HG02678 (cell line): ENCODE data around the gene MAN2B1.
"Not testable (repeated sequence)": the region's sequence is repeated elsewhere in the genome, so short reads cannot be mapped to it uniquely, and the experiment has no call there.

Experiments used
- ATAC-seq: cut with Tn5 transposase; IDR thresholded peaks from one replicate; pipeline ENCODE4 v1.9.1; 2021; ENCODE audit warnings: mild to moderate bottlenecking, moderate library complexity; ENCODE audit not compliant: unreplicated experiment

The MAN2B1 gene

DNA sequence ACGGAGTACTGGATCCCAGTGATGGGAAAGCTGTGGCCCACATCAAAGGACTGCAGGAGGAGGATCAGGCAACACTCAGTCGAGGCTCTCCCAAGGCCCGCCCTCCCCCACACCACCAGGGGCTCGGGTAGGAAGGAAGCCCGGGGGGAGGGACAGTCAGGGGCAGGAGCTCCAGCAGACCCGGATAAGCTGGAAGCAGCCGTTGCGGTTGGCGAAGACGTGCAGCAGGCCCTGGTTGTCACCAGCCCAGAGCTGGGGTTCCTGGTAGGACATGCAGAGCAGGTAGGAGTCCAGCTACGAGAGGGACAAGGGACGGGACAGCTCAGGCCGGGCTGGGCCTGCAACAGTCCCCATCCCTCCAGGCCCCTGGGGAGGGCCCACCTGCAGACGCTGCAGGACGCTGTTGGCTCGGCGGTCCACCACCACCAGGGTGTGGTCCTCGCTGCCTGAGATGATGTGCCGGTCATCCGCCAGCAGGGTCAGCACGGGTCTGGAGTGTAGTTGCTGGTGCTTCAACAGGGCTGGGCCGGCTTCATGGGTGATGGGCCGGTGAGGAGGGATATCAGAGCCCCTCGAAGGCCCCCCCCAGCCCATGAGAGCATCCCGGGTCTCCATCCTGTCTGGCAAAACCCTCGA lies 23.2 kb upstream of the MAN2B1 start:
- ATAC-seq, result no peak

GRCh38 chr19:12689012-12689411 lies 22.5 kb upstream of the MAN2B1 start:
- no peak for ATAC-seq

- ATAC-seq, result no peak
These were observed 21.1 kb upstream of the MAN2B1 start, which contains the start of gene GNG14 for GRCh38 chr19:12687496-12688196. Gene GNG14, plus strand, starts transcription at chr19:12687998. Its CDS starts 51 bp downstream, at chr19:12688049.

DNA sequence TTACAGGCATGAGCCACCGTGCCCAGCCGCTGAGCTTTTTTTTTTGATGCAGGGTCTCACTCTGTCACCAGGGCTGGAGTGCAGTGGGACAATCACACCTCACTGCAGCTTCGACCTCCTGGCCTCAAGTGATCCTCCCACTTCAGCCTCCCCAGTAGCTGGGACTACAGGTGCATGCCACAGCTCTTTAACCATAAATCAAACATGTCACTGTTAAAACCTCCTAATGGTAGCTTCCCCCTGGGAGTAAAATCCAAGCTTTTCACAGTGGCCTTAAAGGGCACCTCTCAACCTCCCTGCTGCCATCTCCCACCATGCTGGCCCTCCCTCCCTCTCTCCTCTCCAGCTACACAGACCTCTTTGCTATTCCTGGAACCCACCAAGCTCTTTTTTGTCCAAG lies 19.3 kb upstream of the MAN2B1 start:
- ATAC-seq, result no peak

DNA sequence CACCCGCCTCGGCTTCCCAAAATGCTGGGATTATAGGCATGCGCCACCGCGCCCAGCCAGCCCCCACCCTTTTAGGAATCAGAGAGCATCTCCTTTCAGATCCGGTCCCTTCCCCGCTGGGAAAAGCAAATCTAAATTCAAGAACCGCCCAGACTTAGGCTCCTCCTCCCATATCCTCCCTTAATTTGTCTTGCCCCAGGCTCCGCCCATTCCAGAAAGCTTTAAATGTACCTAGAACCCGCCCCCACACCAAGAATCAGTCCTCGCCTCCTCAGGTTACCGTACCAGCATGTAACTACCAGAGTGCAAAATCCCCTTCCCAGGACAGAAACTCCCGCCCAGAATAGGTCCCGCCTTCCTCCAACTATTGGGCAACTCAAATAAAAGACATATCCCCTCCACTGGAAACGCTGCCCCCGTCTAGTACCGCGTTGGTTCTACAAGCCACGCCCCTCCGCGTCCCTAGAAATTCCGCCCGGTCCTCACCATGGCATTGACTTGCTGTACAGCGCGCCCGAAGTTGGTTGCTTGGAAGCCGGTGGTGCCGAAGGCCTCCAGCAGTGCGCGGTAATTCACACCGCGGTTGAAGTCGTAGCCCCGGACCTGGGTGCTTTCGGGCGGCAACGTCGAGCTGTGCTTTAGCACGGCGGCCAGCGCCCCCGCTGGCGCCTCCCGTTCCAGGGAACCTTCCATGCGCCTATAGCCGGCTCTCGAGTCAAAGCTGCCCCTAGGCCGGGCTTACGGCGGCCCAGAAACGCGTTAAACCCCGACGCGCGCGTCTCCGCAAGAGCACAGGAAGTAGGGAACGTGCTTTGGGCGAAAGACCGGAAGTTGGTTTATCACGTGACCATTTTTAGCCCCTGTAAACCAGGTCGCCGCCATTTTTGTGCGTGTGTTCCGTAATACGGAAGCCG lies 14.8 kb upstream of the MAN2B1 start, which contains the start of gene DHPS:
Gene DHPS (minus strand): TSS at position 807 of the 914 bp plus-strand sequence. CDS start 114 bp downstream, at position 693.
- peak; percentile 73 for ATAC-seq

DNA sequence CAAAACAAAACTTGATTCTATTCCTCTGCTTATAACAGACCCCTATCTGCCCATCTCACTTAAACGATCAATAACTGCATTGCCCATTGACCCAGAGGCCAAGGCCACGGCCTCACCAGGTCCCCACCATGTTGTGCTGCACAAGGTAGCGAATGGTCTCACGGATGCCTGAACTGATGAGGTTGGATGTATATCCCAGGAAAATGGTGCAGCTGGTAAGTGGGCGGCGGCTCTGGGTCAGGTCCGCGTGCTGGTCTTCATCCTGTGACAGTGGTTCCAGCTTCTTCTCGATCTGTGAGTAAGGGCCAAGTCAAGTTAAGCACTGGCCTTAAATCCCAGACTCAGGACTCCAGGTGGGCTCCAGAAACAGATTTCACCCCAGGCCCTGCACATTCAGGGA lies 13.5 kb upstream of the MAN2B1 start:
- ATAC-seq, result no peak

DNA sequence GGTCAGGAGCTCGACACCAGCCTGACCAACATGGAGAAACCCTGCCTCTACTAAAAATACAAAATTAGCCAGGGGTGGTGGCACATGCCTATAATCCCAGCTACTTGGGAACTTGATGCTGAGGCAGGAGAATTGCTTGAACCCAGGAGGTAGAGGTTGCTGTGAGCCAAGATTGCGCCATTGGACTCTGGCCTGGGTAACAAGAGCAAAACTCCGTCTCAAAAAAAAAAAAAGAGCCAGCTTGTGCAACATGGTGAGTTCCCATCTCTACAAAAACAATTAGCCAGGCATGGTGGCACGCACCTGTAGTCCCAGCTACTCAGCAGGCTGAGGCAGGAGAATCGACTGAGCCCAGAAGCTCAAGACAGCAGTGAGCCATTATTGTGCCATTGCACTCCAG lies 11.5 kb upstream of the MAN2B1 start:
- not testable (repeated sequence) for ATAC-seq

DNA sequence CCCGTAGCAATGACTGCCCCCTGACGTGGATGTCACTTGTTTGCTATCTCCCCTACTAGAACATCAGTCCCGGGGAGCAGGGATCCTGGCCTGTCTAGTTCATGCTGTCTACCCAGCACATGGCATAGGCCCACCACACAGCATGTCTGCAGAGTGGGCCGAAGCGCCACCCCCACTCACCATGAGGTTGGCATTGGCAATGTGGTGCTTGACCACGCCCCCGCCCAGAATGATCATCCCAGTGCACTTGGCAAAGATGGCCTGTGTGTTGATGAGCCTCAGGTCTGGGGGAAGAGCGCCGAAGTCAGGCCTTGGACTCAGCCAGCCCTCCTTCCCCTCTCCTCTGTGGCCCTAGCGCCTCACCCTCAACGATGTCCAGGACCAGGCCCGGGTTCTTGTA lies 10.4 kb upstream of the MAN2B1 start:
- ATAC-seq, result no peak

GRCh38 chr19:12676384-12676792 lies 9.8 kb upstream of the MAN2B1 start:
- ATAC-seq, result no peak

- no peak for ATAC-seq
These were observed 9.4 kb upstream of the MAN2B1 start for GRCh38 chr19:12675940-12676339.

DNA sequence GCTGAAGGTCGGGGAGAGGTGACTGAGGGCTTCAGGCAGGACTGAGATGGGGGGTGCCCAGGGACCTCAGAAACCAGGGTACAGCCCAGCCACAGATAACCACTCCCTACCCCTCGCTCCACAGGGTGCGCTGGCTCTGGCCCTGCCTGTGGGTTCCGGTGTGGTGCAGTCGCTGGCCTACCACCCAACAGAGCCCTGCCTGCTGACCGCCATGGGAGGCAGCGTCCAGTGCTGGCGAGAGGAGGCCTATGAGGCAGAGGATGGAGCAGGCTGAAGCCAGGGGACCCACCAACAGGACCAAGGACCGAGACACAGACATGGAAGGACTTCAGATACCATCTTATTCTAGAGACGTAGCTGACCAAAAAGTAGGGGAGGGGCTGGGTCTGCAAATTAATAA lies 8.9 kb upstream of the MAN2B1 start:
- ATAC-seq, result no peak

GRCh38 chr19:12672744-12673143 lies 6.2 kb upstream of the MAN2B1 start:
- no peak for ATAC-seq

DNA sequence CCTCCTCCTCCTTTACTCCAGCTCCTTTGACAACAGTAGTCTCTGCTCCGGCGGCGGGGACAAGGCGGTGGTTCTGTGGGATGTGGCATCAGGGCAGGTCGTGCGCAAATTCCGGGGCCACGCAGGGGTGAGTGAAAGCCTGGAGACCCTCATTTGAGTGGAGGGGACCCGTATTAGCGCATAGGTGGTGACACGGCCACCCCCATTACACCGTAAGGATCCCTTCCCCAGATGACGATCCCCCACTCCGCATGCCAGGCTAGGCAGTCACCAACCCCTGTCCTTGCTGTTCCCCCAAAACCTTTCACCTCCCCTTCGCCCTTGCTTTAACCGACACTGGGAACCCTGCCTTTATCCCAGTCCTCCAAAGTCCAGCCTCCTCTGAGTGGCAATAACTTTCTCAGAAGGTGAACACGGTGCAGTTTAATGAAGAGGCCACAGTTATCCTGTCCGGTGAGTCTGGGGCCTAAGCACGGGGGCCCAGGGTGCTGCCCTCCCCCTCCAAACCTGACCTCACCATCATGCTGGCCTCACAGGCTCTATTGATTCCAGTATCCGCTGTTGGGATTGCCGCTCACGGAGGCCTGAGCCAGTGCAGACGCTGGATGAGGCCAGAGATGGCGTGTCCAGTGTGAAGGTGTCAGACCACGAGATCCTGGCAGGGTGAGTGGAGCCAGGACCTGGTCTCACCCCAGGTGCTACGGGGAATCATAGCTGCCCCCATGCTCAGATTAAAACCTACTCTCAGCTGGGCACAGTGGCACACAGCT lies 3.8 kb upstream of the MAN2B1 start:
- no peak for ATAC-seq

- no peak for ATAC-seq
These were observed 3.0 kb upstream of the MAN2B1 start for GRCh38 chr19:12669270-12670158.

- no peak for ATAC-seq
These were observed 2.4 kb upstream of the MAN2B1 start for GRCh38 chr19:12668932-12669269.

- ATAC-seq, result no peak
These were observed 1.8 kb upstream of the MAN2B1 start for GRCh38 chr19:12668346-12668745.

- ATAC-seq, result no peak
These were observed 1.3 kb upstream of the MAN2B1 start for GRCh38 chr19:12667731-12668302.

DNA sequence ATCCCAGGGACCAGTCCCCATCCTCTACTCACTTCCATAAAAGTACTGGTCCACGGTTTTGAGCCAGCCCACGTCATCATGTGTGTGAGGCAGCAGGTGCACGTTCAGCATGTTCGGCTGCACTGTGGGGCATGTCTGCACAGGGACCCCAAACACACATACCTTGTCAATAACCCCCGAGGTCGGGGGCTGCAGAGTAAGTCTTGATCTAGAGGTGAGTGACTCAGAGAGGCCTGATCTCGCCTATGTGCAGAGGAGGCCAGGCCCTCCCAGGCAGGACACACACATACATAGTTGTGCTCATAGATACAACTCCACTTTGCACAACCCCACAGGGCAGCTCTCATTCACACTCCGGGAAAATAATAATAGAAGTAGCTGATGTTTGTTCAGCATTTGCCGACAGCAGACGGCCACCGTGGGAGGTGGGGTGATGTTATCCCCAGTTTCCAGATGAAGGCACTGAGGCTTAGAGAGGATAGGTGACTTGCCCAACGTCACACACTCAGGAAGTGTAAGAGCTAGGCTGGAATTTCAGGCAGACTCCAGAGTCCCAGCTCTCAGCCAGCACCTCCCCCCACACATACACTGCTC lies 774 bp downstream of the MAN2B1 start:
- ATAC-seq, result no peak

DNA sequence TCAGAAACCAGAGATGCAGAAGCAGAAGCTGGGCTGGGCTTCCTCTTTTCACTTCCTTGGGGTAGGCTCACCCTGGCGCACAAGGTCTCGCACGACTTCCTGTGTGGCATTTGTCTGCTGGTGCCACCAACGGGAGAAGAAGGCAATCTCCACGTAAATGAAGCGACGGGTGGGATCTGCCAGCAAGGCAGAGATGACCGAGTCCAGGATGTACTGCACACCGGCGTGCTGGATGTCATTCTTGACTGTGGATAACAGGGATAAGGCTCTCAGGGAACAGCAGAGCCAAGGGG lies 1.3 kb downstream of the MAN2B1 start:
- ATAC-seq, result no peak
